Neuronal stem cell (in vitro differentiated cells): ENCODE results near the gene PPP6R3.

Source experiments
- DNase-seq: peaks from one replicate; pipeline ENCODE4 v3.0.0-alpha.2; 2013; ENCODE audit warnings: low spot score
- H2AFZ ChIP-seq: one replicate; pipeline ENCODE4 v1.6.1; 2013; ENCODE audit warnings: mild to moderate bottlenecking, low read length, inconsistent platforms
- H2AK5ac ChIP-seq: 2 replicates; pipeline ENCODE4 v1.6.1; 2013; ENCODE audit warnings: low read depth, mild to moderate bottlenecking, inconsistent platforms, low read length, moderate library complexity, mixed read lengths
- H2BK120ac ChIP-seq: 2 replicates; pipeline ENCODE4 v1.6.1; 2013; ENCODE audit warnings: low read depth, mild to moderate bottlenecking, inconsistent platforms, low read length, moderate library complexity, mixed read lengths
- H2BK12ac ChIP-seq: one replicate; pipeline ENCODE4 v1.6.1; 2013; ENCODE audit warnings: low read length, inconsistent platforms
- H2BK15ac ChIP-seq: 2 replicates; pipeline ENCODE4 v1.6.1; 2013; ENCODE audit warnings: mild to moderate bottlenecking, low read length, inconsistent platforms, mixed read lengths
- H2BK5ac ChIP-seq: one replicate; pipeline ENCODE4 v1.6.1; 2013; ENCODE audit warnings: inconsistent platforms, mild to moderate bottlenecking, low read length, moderate library complexity
- H3K14ac ChIP-seq: one replicate; pipeline ENCODE4 v1.6.1; 2013; ENCODE audit warnings: low read length, inconsistent platforms
- H3K18ac ChIP-seq: 2 replicates; pipeline ENCODE4 v1.6.1; 2013; ENCODE audit warnings: low read length, inconsistent platforms
- H3K23ac ChIP-seq: 2 replicates; pipeline ENCODE4 v1.6.1; 2013; ENCODE audit warnings: low read depth, mild to moderate bottlenecking, mixed read lengths, low read length, inconsistent platforms; ENCODE audit not compliant: poor library complexity
- H3K27ac ChIP-seq: replicated peaks from 3 replicates; pipeline ENCODE4 v1.5.1; 2013; ENCODE audit warnings: low read length, inconsistent platforms
- H3K27me3 ChIP-seq, 3 experiments: 2 replicates each; pipeline ENCODE4 v1.6.1; 2013; ENCODE audit warnings: low read length in 3 of 3, mild to moderate bottlenecking in 2 of 3, inconsistent platforms in 1 of 3, low read depth in 1 of 3, mixed read lengths in 1 of 3, moderate library complexity in 1 of 3; ENCODE audit not compliant: control insufficient read depth in 3 of 3, insufficient read depth in 3 of 3
- H3K36me3 ChIP-seq, 2 donors: replicated peaks in 1 of 2; 2 replicates each; pipeline ENCODE4 v1.6.1; 2013; ENCODE audit warnings: low read length in 2 of 2; ENCODE audit not compliant: control insufficient read depth in 2 of 2, insufficient read depth in 2 of 2
- H3K4ac ChIP-seq: 2 replicates; pipeline ENCODE4 v1.6.1; 2013; ENCODE audit warnings: inconsistent platforms, mild to moderate bottlenecking, low read length, moderate library complexity
- H3K4me1 ChIP-seq, 2 donors: 1 replicate in 1 of 2; 2 replicates in 1 of 2; pipeline ENCODE4 v1.6.1; 2013; ENCODE audit warnings: low read length in 2 of 2, low read depth in 1 of 2; ENCODE audit not compliant: control insufficient read depth in 2 of 2, insufficient read depth in 1 of 2
- H3K4me2 ChIP-seq: one replicate; pipeline ENCODE4 v1.6.1; 2013; ENCODE audit warnings: mild to moderate bottlenecking, low read length, inconsistent platforms; ENCODE audit not compliant: insufficient read depth, poor library complexity, severe bottlenecking
- H3K4me3 ChIP-seq, 2 donors: 2 replicates each; pipeline ENCODE4 v1.5.1; 2013; ENCODE audit warnings: low read length in 2 of 2, mild to moderate bottlenecking in 2 of 2, inconsistent platforms in 1 of 2, moderate library complexity in 1 of 2
- H3K79me1 ChIP-seq: one replicate; pipeline ENCODE4 v1.6.1; 2013; ENCODE audit warnings: low read depth, mild to moderate bottlenecking, inconsistent platforms, low read length, moderate library complexity
- H3K9ac ChIP-seq: one replicate; pipeline ENCODE4 v1.6.1; 2013; ENCODE audit warnings: mild to moderate bottlenecking, low read depth, low read length, inconsistent platforms; ENCODE audit not compliant: poor library complexity
- H3K9me3 ChIP-seq, 2 donors: replicated peaks in 1 of 2; 2 replicates each; pipeline versions ENCODE3 to v1.6.1; 2013; ENCODE audit warnings: low read length in 2 of 2, mild to moderate bottlenecking in 2 of 2, inconsistent platforms in 1 of 2, low read depth in 1 of 2, mixed read lengths in 1 of 2, moderate library complexity in 1 of 2; ENCODE audit not compliant: control insufficient read depth in 2 of 2, insufficient read depth in 1 of 2
- H4K8ac ChIP-seq: one replicate; pipeline ENCODE4 v1.6.1; 2013; ENCODE audit warnings: low read depth, mild to moderate bottlenecking, inconsistent platforms, low read length, moderate library complexity
- H4K91ac ChIP-seq: one replicate; pipeline ENCODE4 v1.6.1; 2013; ENCODE audit warnings: low read length, low read depth, mild to moderate bottlenecking, inconsistent platforms; ENCODE audit not compliant: poor library complexity
- WGBS, 2 donors: extraction: QIAGEN DNeasy Blood & Tissue Kit; methylation state at CpG; one replicate each; pipeline ENCODE4 v1.1.7; 2013; ENCODE audit warnings: missing lambda C conversion rate in 2 of 2, mixed read lengths in 1 of 2; ENCODE audit not compliant: insufficient read length in 2 of 2, insufficient replicate concordance in 1 of 2; ENCODE audit errors: extremely low coverage in 2 of 2; 5-methylcytosine and 5-hydroxymethylcytosine counted together

PPP6R3 gene

DNA sequence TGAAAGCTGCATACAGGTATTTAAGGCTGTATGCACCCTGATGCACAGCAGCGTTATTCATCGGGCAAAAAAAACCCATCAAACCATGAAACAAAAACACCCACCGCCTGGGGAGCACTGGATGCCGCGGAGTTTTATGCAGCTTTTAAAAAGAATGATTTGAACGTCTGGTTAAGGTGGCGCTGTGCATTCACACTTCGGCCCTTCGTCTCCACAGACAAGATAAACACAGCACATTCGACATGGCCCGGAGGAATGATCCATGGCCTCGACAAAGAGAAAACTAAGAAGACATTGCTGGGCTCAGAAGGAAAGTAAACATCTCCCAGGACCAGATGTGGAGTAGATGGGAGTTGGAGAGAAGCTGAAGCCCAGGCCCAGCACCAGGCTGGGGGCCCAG lies 183.0 kb downstream of the PPP6R3 start:
- Histone ChIP-seq H3K9ac (no peak overlapping the region), H3K4ac (no peak overlapping the region), H2BK15ac (no peak overlapping the region), H3K79me1 (no peaks in the 10 kb centered on the region), H3K27ac (no peak overlapping the region), H3K4me2 (no peak overlapping the region), H2BK12ac (no peak overlapping the region), H3K4me1 (no peaks in the 10 kb centered on the region), H3K4me3 (no peak overlapping the region), H3K9me3 (peaks cover 0 to 6% of the 10 kb centered on the region in 2 donors), H2AFZ (no peak overlapping the region), H4K8ac (no peak overlapping the region), H2BK5ac (no peak overlapping the region), H2BK120ac (no peak overlapping the region), H3K27me3 (peaks cover 0 to 7% (median 0%) of the 10 kb centered on the region in 3 experiments), H3K14ac (no peak overlapping the region), H2AK5ac (no peak overlapping the region), H3K18ac (no peak overlapping the region), H3K36me3 (no peaks in the 10 kb centered on the region), H3K23ac (no peak overlapping the region), H4K91ac (no peak overlapping the region)
- DNase-seq, result no peak
- no CpG with 5 or more reads among the region's 12 CpGs for WGBS, 2 donors

DNA sequence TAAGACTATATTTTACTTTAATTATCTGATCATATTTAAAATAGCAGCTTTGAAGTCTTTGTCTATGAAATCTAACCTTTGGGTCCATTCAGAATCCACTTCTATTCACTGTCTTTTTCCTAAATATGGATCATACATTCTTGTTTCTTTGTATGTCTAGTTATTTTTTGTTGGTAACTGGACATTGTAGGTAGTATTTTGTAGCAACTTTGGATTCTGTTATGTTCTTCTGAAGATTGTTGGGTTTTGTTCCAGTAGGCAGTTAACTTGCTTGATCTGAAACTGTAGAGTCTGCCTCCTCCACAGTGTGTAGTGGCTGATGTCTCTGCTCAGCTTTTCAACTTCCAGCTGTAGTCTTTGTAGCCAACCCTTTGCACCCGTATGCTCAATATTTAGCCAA lies 186.3 kb downstream of the PPP6R3 start:
- Histone ChIP-seq H2AK5ac (no peak overlapping the region), H3K36me3 (no peaks in the 10 kb centered on the region), H3K79me1 (no peaks in the 10 kb centered on the region), H3K4ac (no peak overlapping the region), H3K4me1 (peaks cover 0 to 2% of the 10 kb centered on the region in 2 donors), H3K4me3 (no peak overlapping the region), H4K91ac (no peak overlapping the region), H3K9ac (no peak overlapping the region), H3K18ac (no peak overlapping the region), H3K27me3 (peaks cover 0 to 4% (median 0%) of the 10 kb centered on the region in 3 experiments), H3K23ac (no peak overlapping the region), H2BK120ac (no peak overlapping the region), H3K9me3 (peaks cover 0 to 7% of the 10 kb centered on the region in 2 donors), H2BK5ac (no peak overlapping the region), H4K8ac (no peak overlapping the region), H2AFZ (no peak overlapping the region), H3K14ac (no peak overlapping the region), H2BK12ac (no peak overlapping the region), H2BK15ac (no peak overlapping the region), H3K27ac (no peak overlapping the region), H3K4me2 (no peak overlapping the region)
- DNase-seq, result no peak
- WGBS, 2 donors, result no CpG with 5 or more reads among the region's 1 CpG

DNA sequence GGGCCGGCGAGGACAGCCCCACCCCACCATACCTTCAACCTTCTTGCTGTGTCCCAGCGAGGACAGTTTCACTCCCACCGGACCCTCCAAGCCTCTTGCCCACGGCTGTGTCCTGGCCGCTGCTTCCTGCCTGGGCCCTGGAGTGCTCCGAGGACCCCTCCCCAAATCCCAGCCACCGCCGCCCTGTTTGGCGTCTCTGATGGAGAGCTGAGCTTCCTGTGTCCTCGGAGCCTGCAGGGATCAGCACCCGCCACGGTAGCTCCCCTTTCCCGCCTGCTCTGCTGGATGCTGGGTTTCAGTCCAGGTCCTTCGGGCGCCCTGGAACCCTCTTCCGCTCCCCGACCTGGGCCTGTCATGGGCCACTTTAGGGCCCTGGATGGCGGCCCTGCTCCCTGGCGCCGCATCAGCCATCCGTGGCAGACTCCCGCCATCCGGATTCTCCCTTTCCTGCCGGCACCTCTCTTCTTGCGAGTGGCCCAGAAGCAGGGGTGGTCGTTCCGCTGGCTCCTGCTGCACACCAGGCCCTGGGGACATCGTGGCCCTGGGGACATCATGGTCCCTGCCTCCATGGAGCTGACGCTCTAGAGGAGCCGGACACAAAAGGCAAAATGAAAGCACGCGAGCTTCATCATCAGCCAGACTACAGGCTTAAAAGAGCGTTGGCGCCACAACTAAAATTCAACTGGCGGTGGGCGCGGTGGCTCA lies 189.5 kb downstream of the PPP6R3 start:
- H4K91ac ChIP-seq, result no peak overlapping the region
- no peaks in the 10 kb centered on the region for H3K79me1 ChIP-seq
- DNase-seq, result no peak
- no peak overlapping the region for H2BK5ac ChIP-seq
- H3K23ac ChIP-seq, result no peak overlapping the region
- peak overlapping the region; percentile 58 for H2BK15ac ChIP-seq
- H3K36me3 ChIP-seq, result no peaks in the 10 kb centered on the region
- H3K27me3 ChIP-seq, result peaks cover 0 to 6% (median 0%) of the 10 kb centered on the region in 3 experiments
- H2AK5ac ChIP-seq, result no peak overlapping the region
- H3K27ac ChIP-seq, result no peak overlapping the region
- no peak overlapping the region for H2AFZ ChIP-seq
- H3K4me3 ChIP-seq, result no peak overlapping the region
- H2BK120ac ChIP-seq, result no peak overlapping the region
- no peak overlapping the region for H3K4ac ChIP-seq
- no peak overlapping the region for H3K4me2 ChIP-seq
- H3K4me1 ChIP-seq, result peaks cover 0 to 3% of the 10 kb centered on the region in 2 donors
- H3K9me3 ChIP-seq, result peaks cover 2 to 7% of the 10 kb centered on the region in 2 donors
- H4K8ac ChIP-seq, result no peak overlapping the region
- H3K18ac ChIP-seq, result peak overlapping the region; percentile 80
- no peak overlapping the region for H3K9ac ChIP-seq
- H3K14ac ChIP-seq, result peak overlapping the region; percentile 56
- H2BK12ac ChIP-seq, result peak overlapping the region; percentile 22
- WGBS, 2 donors, result no CpG with 5 or more reads among the region's 38 CpGs

DNA sequence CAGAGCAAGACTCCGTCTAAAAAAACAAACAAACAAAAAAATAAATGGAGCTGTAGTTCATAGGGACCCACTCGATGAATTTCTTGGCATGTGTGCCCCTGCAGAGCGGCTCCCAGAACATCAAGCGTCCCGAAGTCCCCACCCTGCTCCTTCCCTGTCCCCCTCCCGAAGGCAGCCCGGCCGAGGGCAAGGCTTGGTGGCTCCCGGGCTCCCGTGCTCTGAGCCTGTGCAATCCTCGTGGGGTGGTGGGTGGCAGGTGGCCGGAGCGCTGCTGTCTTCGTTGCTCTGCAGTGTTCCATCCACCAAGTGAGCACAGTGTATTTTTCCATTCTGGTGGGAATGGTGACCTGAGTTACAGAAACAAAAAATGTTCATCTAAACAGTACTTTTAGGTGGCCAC lies 190.2 kb downstream of the PPP6R3 start:
- no peaks in the 10 kb centered on the region for H3K36me3 ChIP-seq
- no peak overlapping the region for H3K4me3 ChIP-seq
- H3K23ac ChIP-seq, result peak overlapping the region; percentile 2
- no peak overlapping the region for H2AFZ ChIP-seq
- H2BK5ac ChIP-seq, result no peak overlapping the region
- peaks cover 0 to 3% of the 10 kb centered on the region in 2 donors for H3K4me1 ChIP-seq
- H3K9ac ChIP-seq, result no peak overlapping the region
- no peak overlapping the region for H2BK15ac ChIP-seq
- DNase-seq, result no peak
- no peaks in the 10 kb centered on the region for H3K79me1 ChIP-seq
- H3K14ac ChIP-seq, result no peak overlapping the region
- H3K4me2 ChIP-seq, result no peak overlapping the region
- no peak overlapping the region for H3K4ac ChIP-seq
- no peak overlapping the region for H2BK120ac ChIP-seq
- no peak overlapping the region for H4K91ac ChIP-seq
- H3K27me3 ChIP-seq, result peaks cover 0 to 6% (median 0%) of the 10 kb centered on the region in 3 experiments
- no peak overlapping the region for H3K27ac ChIP-seq
- H4K8ac ChIP-seq, result no peak overlapping the region
- H2BK12ac ChIP-seq, result no peak overlapping the region
- peak overlapping the region; percentile 72 for H3K18ac ChIP-seq
- peak overlapping the region; percentile 90 for H2AK5ac ChIP-seq
- H3K9me3 ChIP-seq, result peaks cover 7 to 12% of the 10 kb centered on the region in 2 donors
- WGBS, 2 donors, result no CpG with 5 or more reads among the region's 14 CpGs
